Activated naive CD4-positive, alpha-beta T cell treated with anti-CD3 and anti-CD28 coated beads for 36 hours (primary cell): ENCODE results near the gene MTUS2. TPM values are rescaled to one million over a fixed set of nuclear protein-coding genes. Genes with fewer than 3 reads are reported as not detected.

Experiments
- CTCF ChIA-PET: fragments of 350-600 bp; sonication (Branson Sonifier 250); formaldehyde crosslinking; loops from one replicate; lab custom pipeline; 2021; ENCODE audit warnings: antibody characterized with exemption; lab: Charles Lee
- DNase-seq: peaks from one replicate; pipeline ENCODE4 v3.0.0-alpha.2; 2020
- H3K27ac Mint-ChIP-seq: one replicate; pipeline ENCODE4 v1.8.0; 2021; ENCODE audit warnings: mild to moderate bottlenecking, mixed read lengths
- H3K27me3 Mint-ChIP-seq: one replicate; pipeline ENCODE4 v1.8.0; 2021; ENCODE audit warnings: low read depth, mixed read lengths
- H3K36me3 Mint-ChIP-seq: one replicate; pipeline ENCODE4 v1.8.0; 2021; ENCODE audit warnings: low read depth, mixed read lengths
- H3K4me1 Mint-ChIP-seq: one replicate; pipeline ENCODE4 v1.8.0; 2021; ENCODE audit warnings: low read depth, mixed read lengths
- H3K4me3 Mint-ChIP-seq: one replicate; pipeline ENCODE4 v1.8.0; 2021; ENCODE audit warnings: mild to moderate bottlenecking, moderate library complexity, mixed read lengths
- H3K9me3 Mint-ChIP-seq: one replicate; pipeline ENCODE4 v1.8.0; 2021; ENCODE audit warnings: mixed read lengths
- intact Hi-C: fragments of 100-400 bp; cut with micrococcal nuclease; formaldehyde crosslinking; loops from one replicate; pipeline ENCODE4 v1.15.1; 2023
- total RNA-seq, 2 experiments: library from RNA; stranded (reverse); gene quantifications; one replicate each; pipeline ENCODE4 v1.2.3, GENCODE V29; 2021

MTUS2 gene
- total RNA-seq, 2 experiments from 2014 or later: not detected

GRCh38 chr13:29473166-29473565 is 653.0 kb downstream of the MTUS2 start:
- no peaks in the 10 kb centered on the region for H3K36me3 Mint-ChIP-seq
- H3K27ac Mint-ChIP-seq: no peak overlapping the region
- no peak for DNase-seq
- no peaks in the 10 kb centered on the region for H3K4me1 Mint-ChIP-seq
- CTCF ChIA-PET: interaction anchor here (0.6 to 3.8 kb wide), 16 partner anchors 9 to 378 kb away, joined by 3 to 15 read pairs (median 4); no protein-coding TSS in a partner anchor
- intact Hi-C loops: loop anchor here (2.0 kb wide), 1 partner anchor 236 kb away; no protein-coding TSS in a partner anchor
- H3K9me3 Mint-ChIP-seq: no peaks in the 10 kb centered on the region
- peaks cover 2% of the 10 kb centered on the region for H3K27me3 Mint-ChIP-seq
- H3K4me3 Mint-ChIP-seq: no peak overlapping the region

- Mint-ChIP-seq H3K4me1 (no peaks in the 10 kb centered on the region), H3K27me3 (peaks cover 2% of the 10 kb centered on the region), H3K9me3 (no peaks in the 10 kb centered on the region), H3K4me3 (no peak overlapping the region), H3K27ac (no peak overlapping the region), H3K36me3 (no peaks in the 10 kb centered on the region)
- intact Hi-C loops: no loop called here
- CTCF ChIA-PET: interaction anchor here (3.8 kb wide), 1 partner anchor 20 kb away, joined by 15 read pairs; no protein-coding TSS in a partner anchor
- no peak for DNase-seq
Observed at GRCh38 chr13:29474991-29475390, 654.9 kb downstream of the MTUS2 start.

GRCh38 chr13:29476046-29476445 is 655.9 kb downstream of the MTUS2 start:
- Mint-ChIP-seq H3K27me3 (peaks cover 2% of the 10 kb centered on the region), H3K36me3 (no peaks in the 10 kb centered on the region), H3K4me3 (no peak overlapping the region), H3K27ac (no peak overlapping the region), H3K9me3 (no peaks in the 10 kb centered on the region), H3K4me1 (no peaks in the 10 kb centered on the region)
- no peak for DNase-seq
- CTCF ChIA-PET: interaction anchor here (0.6 to 0.9 kb wide), 2 partner anchors 222 to 439 kb away, joined by 3 read pairs; no protein-coding TSS in a partner anchor
- intact Hi-C loops: no loop called here

GRCh38 chr13:29479716-29480492 is 659.8 kb downstream of the MTUS2 start:
- CTCF ChIA-PET: interaction anchor here (1.4 kb wide), 2 partner anchors 12 to 228 kb away, joined by 3 read pairs; no protein-coding TSS in a partner anchor
- Mint-ChIP-seq H3K4me3 (no peak overlapping the region), H3K27me3 (no peaks in the 10 kb centered on the region), H3K4me1 (no peaks in the 10 kb centered on the region), H3K9me3 (no peaks in the 10 kb centered on the region), H3K36me3 (no peaks in the 10 kb centered on the region), H3K27ac (no peak overlapping the region)
- intact Hi-C loops: no loop called here
- DNase-seq: no peak

GRCh38 chr13:29480893-29481525 is 660.9 kb downstream of the MTUS2 start:
- Mint-ChIP-seq H3K27ac (no peak overlapping the region), H3K4me3 (no peak overlapping the region), H3K9me3 (no peaks in the 10 kb centered on the region), H3K36me3 (no peaks in the 10 kb centered on the region), H3K4me1 (no peaks in the 10 kb centered on the region), H3K27me3 (peaks cover 2% of the 10 kb centered on the region)
- DNase-seq: no peak
- intact Hi-C loops: no loop called here
- CTCF ChIA-PET: interaction anchor here (1.1 kb wide), 1 partner anchor 228 kb away, joined by 3 read pairs; no protein-coding TSS in a partner anchor

- H3K27ac Mint-ChIP-seq: no peak overlapping the region
- H3K36me3 Mint-ChIP-seq: no peaks in the 10 kb centered on the region
- H3K9me3 Mint-ChIP-seq: no peaks in the 10 kb centered on the region
- H3K4me1 Mint-ChIP-seq: no peaks in the 10 kb centered on the region
- CTCF ChIA-PET: interaction anchor here (1.1 kb wide), 1 partner anchor 227 kb away, joined by 3 read pairs; no protein-coding TSS in a partner anchor
- intact Hi-C loops: no loop called here
- H3K27me3 Mint-ChIP-seq: peaks cover 2% of the 10 kb centered on the region
- DNase-seq: no peak
- no peak overlapping the region for H3K4me3 Mint-ChIP-seq
Observed at GRCh38 chr13:29481603-29482002, 661.5 kb downstream of the MTUS2 start.

GRCh38 chr13:29482504-29482903 is 662.4 kb downstream of the MTUS2 start:
- H3K4me1 Mint-ChIP-seq: no peaks in the 10 kb centered on the region
- no peaks in the 10 kb centered on the region for H3K36me3 Mint-ChIP-seq
- no peak for DNase-seq
- CTCF ChIA-PET: interaction anchor here (0.6 to 0.9 kb wide), 2 partner anchors 9 to 1468 kb away, joined by 3 to 4 read pairs; no protein-coding TSS in a partner anchor
- H3K27me3 Mint-ChIP-seq: peaks cover 2% of the 10 kb centered on the region
- no peak overlapping the region for H3K4me3 Mint-ChIP-seq
- intact Hi-C loops: no loop called here
- H3K9me3 Mint-ChIP-seq: no peaks in the 10 kb centered on the region
- H3K27ac Mint-ChIP-seq: no peak overlapping the region

- H3K4me1 Mint-ChIP-seq: no peaks in the 10 kb centered on the region
- H3K27ac Mint-ChIP-seq: no peak overlapping the region
- H3K9me3 Mint-ChIP-seq: no peaks in the 10 kb centered on the region
- H3K36me3 Mint-ChIP-seq: no peaks in the 10 kb centered on the region
- no peak for DNase-seq
- CTCF ChIA-PET: interaction anchor here (0.9 to 1.8 kb wide), 2 partner anchors 10 kb away, joined by 4 to 5 read pairs; no protein-coding TSS in a partner anchor
- no peak overlapping the region for H3K4me3 Mint-ChIP-seq
- H3K27me3 Mint-ChIP-seq: peaks cover 4% of the 10 kb centered on the region
- intact Hi-C loops: no loop called here
Observed at GRCh38 chr13:29483211-29483610, 663.1 kb downstream of the MTUS2 start.

GRCh38 chr13:29483623-29484022 is 663.5 kb downstream of the MTUS2 start:
- Mint-ChIP-seq H3K27me3 (peaks cover 6% of the 10 kb centered on the region), H3K27ac (no peak overlapping the region), H3K9me3 (no peaks in the 10 kb centered on the region), H3K4me1 (no peaks in the 10 kb centered on the region), H3K4me3 (no peak overlapping the region), H3K36me3 (no peaks in the 10 kb centered on the region)
- DNase-seq: no peak
- CTCF ChIA-PET: interaction anchor here (1.4 to 1.8 kb wide), 2 partner anchors 11 to 24 kb away, joined by 5 read pairs; no protein-coding TSS in a partner anchor
- intact Hi-C loops: no loop called here

- CTCF ChIA-PET: interaction anchor here (1.4 to 1.8 kb wide), 2 partner anchors 11 to 24 kb away, joined by 5 read pairs; no protein-coding TSS in a partner anchor
- H3K27me3 Mint-ChIP-seq: peaks cover 6% of the 10 kb centered on the region
- no peaks in the 10 kb centered on the region for H3K4me1 Mint-ChIP-seq
- no peaks in the 10 kb centered on the region for H3K9me3 Mint-ChIP-seq
- no peak overlapping the region for H3K4me3 Mint-ChIP-seq
- DNase-seq: no peak
- intact Hi-C loops: no loop called here
- H3K36me3 Mint-ChIP-seq: no peaks in the 10 kb centered on the region
- H3K27ac Mint-ChIP-seq: no peak overlapping the region
Observed at GRCh38 chr13:29484236-29484635, 664.1 kb downstream of the MTUS2 start.

GRCh38 chr13:29484796-29485195 is 664.7 kb downstream of the MTUS2 start:
- Mint-ChIP-seq H3K27ac (no peak overlapping the region), H3K36me3 (no peaks in the 10 kb centered on the region), H3K9me3 (no peaks in the 10 kb centered on the region), H3K4me1 (no peaks in the 10 kb centered on the region), H3K27me3 (peaks cover 6% of the 10 kb centered on the region), H3K4me3 (no peak overlapping the region)
- CTCF ChIA-PET: interaction anchor here (0.6 to 1.8 kb wide), 3 partner anchors 12 to 131 kb away, joined by 4 to 5 read pairs (median 5); no protein-coding TSS in a partner anchor
- intact Hi-C loops: no loop called here
- no peak for DNase-seq

- Mint-ChIP-seq H3K9me3 (no peaks in the 10 kb centered on the region), H3K4me3 (no peak overlapping the region), H3K27ac (no peak overlapping the region), H3K27me3 (peaks cover 6% of the 10 kb centered on the region), H3K4me1 (no peaks in the 10 kb centered on the region), H3K36me3 (no peaks in the 10 kb centered on the region)
- DNase-seq: no peak
- CTCF ChIA-PET: interaction anchor here (0.6 to 1.3 kb wide), 2 partner anchors 9 to 260 kb away, joined by 3 read pairs; no protein-coding TSS in a partner anchor
- intact Hi-C loops: no loop called here
Observed at GRCh38 chr13:29486551-29486950, 666.4 kb downstream of the MTUS2 start.
